Uterus (tissue), 2 donors: ENCODE measurements around the gene EXOC3.

Source experiments
- POLR2A ChIP-seq, 2 donors: fragments of 450-650 bp; IDR thresholded peaks; one replicate each; pipeline ENCODE4 v1.6.1; 2016; ENCODE audit warnings: antibody characterized with exemption in 2 of 2, mild to moderate bottlenecking in 1 of 2, moderate library complexity in 1 of 2
- TF ChIP-seq, protein P1 (sequence below), 4 experiments: fragments of 200-600 bp in 2 of 4; fragments of 450-650 bp in 2 of 4; sonication (generic) in 2 of 4; IDR thresholded peaks; one replicate each; pipeline ENCODE4 v1.5.1; 2016 to 2019; ENCODE audit warnings: antibody characterized with exemption in 4 of 4, mild to moderate bottlenecking in 2 of 4, moderate library complexity in 1 of 4

DNA sequence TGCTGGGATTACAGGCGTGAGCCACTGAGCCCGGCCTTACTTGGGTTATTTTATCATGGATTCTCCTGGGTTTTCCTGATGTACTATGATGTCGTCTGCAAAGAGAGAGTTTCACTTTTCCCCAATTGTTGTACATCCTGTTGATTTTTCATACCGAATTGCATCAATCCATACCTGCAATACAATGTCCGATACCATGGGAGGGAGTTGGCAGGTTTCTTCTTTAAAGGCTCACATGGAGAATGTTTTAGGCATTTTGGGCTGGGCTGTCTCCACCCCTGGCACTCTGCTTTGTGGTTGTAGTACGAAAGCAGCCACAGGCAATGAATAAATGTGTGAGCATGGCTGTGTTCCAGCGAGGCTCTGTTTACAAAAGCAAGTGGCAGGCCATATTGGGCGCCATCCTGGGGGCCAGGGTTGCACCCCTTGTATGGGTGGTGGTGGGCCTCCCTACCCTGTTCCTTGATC lies 35.1 kb upstream of the EXOC3 start:
- TF ChIP-seq, protein P1, sequence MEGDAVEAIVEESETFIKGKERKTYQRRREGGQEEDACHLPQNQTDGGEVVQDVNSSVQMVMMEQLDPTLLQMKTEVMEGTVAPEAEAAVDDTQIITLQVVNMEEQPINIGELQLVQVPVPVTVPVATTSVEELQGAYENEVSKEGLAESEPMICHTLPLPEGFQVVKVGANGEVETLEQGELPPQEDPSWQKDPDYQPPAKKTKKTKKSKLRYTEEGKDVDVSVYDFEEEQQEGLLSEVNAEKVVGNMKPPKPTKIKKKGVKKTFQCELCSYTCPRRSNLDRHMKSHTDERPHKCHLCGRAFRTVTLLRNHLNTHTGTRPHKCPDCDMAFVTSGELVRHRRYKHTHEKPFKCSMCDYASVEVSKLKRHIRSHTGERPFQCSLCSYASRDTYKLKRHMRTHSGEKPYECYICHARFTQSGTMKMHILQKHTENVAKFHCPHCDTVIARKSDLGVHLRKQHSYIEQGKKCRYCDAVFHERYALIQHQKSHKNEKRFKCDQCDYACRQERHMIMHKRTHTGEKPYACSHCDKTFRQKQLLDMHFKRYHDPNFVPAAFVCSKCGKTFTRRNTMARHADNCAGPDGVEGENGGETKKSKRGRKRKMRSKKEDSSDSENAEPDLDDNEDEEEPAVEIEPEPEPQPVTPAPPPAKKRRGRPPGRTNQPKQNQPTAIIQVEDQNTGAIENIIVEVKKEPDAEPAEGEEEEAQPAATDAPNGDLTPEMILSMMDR (IDR thresholded peaks at IDR 0.05), result no peak
- TF ChIP-seq POLR2A (IDR thresholded peaks at IDR 0.05), result no peak
